Renal cortex interstitium (tissue), 11 donors: ENCODE measurements around the gene SPTBN1. TPM values are rescaled to one million over a fixed set of nuclear protein-coding genes. Genes with fewer than 3 reads are reported as not detected.

ENCODE experiments used
- DNase-seq, 11 donors: peaks; one replicate each; pipeline ENCODE4 v3.0.0-alpha.2; 2013; ENCODE audit warnings: low read depth in 9 of 11, low spot score in 4 of 11; ENCODE audit errors: extremely low read depth in 1 of 11
- polyA plus RNA-seq, 3 donors: library from polyadenylated mRNA; unstranded; fragments of 120-200 nt; gene quantifications; one replicate each; pipeline ENCODE4 v1.2.1, GENCODE V29; 2013; ENCODE audit not compliant: insufficient read length in 3 of 3

SPTBN1 gene
- polyA plus RNA-seq, 3 donors = 237 to 254 (median 240) TPM

DNA sequence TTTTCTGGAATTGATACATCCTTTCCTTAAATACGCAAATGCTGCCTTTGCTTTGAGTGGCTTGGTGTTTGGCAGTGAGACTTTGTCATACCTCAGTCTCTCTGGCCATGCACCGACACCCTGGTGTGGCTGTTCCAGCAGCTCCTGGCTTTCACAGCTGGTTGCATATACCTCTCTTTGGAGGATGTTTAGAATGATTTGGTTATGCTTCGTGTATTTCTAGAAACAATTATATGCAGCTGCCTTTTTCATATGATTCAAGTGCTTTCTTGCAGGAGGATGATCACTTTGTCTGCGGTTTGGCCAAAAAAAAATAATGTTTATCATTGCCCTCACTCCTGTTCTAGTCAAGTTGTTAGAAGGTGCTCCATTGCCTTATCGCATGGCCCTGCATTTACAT, 172.3 kb downstream of the SPTBN1 start:
- no peak for DNase-seq

DNA sequence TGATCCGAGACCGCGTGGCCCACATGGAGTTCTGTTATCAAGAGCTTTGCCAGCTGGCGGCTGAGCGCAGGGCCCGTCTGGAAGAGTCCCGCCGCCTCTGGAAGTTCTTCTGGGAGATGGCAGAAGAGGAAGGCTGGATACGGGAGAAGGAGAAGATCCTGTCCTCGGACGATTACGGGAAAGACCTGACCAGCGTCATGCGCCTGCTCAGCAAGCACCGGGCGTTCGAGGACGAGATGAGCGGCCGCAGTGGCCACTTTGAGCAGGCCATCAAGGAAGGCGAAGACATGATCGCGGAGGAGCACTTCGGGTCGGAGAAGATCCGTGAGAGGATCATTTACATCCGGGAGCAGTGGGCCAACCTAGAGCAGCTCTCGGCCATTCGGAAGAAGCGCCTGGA, 172.8 kb downstream of the SPTBN1 start:
- DNase-seq = no peak

DNA sequence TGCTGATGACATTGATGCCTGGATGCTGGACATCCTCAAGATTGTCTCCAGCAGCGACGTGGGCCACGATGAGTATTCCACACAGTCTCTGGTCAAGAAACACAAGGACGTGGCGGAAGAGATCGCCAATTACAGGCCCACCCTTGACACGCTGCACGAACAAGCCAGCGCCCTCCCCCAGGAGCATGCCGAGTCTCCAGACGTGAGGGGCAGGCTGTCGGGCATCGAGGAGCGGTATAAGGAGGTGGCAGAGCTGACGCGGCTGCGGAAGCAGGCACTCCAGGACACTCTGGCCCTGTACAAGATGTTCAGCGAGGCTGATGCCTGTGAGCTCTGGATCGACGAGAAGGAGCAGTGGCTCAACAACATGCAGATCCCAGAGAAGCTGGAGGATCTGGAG, 173.3 kb downstream of the SPTBN1 start:
- no peak for DNase-seq

GRCh38 chr2:54629914-54630857, 174.1 kb downstream of the SPTBN1 start:
- DNase-seq = no peak

GRCh38 chr2:54630858-54631497, 174.9 kb downstream of the SPTBN1 start:
- DNase-seq = no peak

DNA sequence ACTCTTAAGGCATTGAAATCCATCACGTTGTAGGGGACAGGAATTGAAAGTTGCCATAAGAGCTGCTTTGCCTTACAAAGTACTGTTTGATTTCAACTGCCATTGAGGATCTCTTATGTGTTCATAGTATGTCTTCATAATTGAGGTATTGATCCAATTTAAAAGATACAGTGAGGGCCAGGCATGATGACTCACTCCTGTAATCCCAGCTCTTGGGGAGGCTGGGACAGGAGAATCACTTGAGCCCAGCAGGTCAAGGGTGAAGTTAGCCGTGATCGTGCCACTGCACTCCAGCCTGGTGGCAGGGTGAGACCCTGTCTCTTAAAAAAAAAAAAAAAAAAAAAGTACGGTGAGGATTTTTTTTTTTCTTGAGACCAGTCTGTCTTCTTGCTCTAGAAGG, 175.6 kb downstream of the SPTBN1 start:
- no peak for DNase-seq

- no peak for DNase-seq
Measured at GRCh38 chr2:54632733-54633692, 176.9 kb downstream of the SPTBN1 start.

- DNase-seq = no peak
Measured at GRCh38 chr2:54634021-54634420, 177.9 kb downstream of the SPTBN1 start.

DNA sequence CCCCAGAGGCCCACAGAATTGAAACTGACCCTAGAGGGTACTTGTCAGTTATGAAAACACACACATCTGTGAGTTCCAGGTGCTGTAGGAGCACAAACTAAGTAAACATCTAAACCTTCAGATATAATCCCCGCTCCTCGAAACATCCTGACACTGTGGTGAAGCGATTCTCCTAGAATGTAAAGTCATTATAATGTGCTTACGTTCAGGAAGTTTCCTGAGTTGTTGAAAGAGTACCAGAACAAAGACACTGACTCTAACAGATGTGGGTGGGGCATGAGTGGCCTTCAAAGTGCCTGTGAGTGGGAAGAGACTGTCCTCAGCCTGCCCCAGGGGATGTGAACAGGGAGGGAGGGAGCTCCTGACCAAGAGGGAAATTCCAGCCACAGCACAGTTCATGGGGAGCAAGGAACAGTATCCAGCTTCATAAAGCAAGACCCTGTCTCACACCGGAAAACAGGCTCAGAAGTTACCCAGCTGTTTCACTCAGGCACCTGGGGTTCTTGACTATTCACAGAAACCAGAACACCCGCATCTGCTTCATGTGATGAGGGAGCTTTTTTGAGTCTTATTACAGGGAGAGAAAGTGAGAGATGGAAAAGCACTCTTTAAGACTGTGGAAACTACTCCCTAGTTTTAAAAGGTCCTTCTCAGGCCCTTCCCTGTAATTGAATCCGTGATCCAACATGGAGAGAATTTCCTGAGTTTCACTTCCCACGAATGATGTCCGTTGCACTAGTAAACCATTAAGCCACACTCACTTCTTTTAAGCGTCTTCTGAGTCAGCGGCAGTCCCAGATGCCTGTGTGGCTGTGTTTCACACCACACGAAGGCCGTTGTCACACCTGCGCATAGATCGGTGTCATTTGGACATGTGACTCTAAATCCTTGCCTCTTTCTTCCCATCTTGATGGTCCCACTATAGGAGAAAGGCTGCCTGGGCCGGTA, 178.7 kb downstream of the SPTBN1 start:
- peak in 3 of 11 donors; percentile 41 to 63 (median 49) for DNase-seq

- DNase-seq = no peak
Measured at GRCh38 chr2:54635554-54636152, 179.5 kb downstream of the SPTBN1 start.

- DNase-seq = no peak
Measured at GRCh38 chr2:54636415-54637139, 180.4 kb downstream of the SPTBN1 start.

DNA sequence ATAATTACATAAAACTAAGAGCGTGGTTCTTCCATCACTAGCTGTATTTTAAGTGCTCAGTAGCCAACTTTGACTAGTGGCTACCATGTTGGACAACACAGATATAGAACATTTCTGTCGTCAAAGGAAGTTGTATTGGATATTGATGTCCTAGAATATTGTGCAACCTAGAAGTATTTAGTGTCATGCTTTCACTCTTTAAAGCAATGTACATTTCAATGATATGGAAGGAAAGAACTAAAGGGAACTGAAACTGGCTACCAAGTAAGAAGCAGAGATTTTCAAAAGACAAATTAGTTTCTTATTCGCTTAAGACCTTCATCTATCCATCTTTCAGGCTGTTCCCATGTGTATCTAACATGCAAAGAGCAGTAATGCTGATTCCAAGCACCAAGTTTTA, 182.0 kb downstream of the SPTBN1 start:
- DNase-seq = no peak

GRCh38 chr2:54638774-54639187, 182.7 kb downstream of the SPTBN1 start:
- DNase-seq = peak in 5 of 11 donors; percentile 54 to 68 (median 65)

DNA sequence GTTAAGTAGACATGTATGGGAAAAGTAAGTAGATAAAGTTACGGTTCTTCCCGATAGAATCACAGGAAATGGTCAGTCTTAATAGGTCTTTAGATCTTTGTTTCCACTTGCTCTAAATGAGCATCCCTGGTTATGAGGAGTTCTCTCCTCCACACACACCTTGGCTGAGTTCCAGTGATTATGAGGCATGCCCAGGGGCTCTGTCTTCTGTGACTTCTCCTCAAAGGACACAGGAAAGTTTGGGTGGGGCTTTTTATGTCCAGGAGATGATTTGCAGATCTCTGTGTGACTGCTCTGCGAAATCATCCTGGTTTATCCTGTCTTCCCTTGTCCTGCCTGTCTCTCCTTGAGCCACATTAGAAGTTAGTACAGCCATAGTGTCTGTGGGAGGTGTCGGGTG, 183.5 kb downstream of the SPTBN1 start:
- DNase-seq = peak in 1 of 11 donors; percentile 35

- DNase-seq = no peak
Measured at GRCh38 chr2:54640834-54641540, 184.9 kb downstream of the SPTBN1 start.

DNA sequence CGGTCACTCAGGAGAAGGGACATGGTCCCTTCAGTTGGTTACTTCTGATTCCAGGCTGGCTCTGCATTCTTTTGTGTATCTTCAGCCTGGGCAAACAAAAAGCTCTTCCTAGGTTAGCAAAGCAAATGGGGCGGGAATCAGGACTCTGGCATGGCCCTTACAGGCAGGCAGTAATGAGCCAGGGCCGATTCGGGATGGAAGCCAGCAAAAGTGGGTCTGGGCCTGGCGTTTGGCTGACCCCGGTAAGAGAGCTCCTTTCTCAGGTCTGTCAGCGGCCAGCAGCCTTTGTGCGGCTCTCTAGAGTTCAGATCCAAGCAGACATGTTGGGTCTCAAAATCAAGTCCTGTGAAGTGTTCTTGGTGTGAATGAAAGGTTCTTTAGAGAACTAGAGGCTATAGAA, 185.9 kb downstream of the SPTBN1 start:
- no peak for DNase-seq
